Lung microvascular endothelial cell (primary cell): ENCODE measurements around the gene ICE2. TPM values are rescaled to one million over a fixed set of nuclear protein-coding genes. Genes with fewer than 3 reads are reported as not detected.

ENCODE experiments used
- DNase-seq, 2 donors: peaks; one replicate each; pipeline versions ENCODE4 v3.0.0 to v3.0.0-alpha.2; 2010; ENCODE audit warnings: low read depth in 2 of 2
- total RNA-seq: library from RNA; depleted of rRNA; stranded (reverse); fragments of >200 nt; gene quantifications from 2 replicates; pipeline ENCODE4 v1.2.1, GENCODE V29; 2014

ICE2 gene
- total RNA-seq, 1 donor from 2014 or later: 32.7 TPM

DNA sequence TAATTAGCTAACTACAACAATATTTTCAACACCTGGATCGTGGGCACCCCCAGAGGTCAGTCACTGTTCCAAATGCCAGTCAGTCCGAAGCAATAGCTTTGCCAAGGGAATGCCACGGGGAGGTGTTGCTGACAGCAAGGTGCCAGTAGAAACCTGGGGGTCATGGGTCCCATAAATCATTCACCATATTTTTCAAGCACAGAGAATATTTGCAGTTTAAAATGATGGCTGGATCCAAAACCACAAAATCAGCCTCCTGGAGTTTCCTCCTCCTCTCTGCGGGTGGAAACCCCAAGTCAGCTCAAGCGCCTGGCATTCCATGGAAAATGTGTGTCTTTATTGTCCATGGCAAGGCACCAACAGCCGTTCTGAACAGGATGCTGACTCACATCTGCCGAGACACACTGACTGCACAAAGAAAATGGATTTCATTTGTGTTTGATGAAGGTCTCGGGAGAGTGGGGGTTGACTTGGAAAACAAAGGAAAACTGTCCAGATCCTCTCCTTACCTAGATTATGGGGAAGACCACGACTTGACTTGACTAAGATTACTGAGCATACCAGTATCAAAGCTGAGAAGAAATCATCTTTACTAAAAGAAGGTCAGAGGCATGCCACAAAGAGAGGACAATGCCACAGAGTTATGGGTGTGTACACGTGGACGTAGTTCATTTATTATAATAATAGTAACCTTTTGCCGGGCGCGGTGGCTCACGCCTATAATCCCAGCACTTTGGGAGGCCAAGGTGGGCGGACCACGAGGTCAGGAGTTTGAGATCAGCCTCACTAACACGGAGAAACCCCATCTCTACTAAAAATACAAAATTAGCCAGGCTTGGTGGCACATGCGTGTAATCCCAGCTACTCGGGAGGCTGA is 107.5 kb downstream of the ICE2 start:
- peak; percentile 99 for DNase-seq

- no peak for DNase-seq
These were observed 108.1 kb downstream of the ICE2 start for GRCh38 chr15:60370869-60371136.

GRCh38 chr15:60370105-60370868 is 108.7 kb downstream of the ICE2 start:
- DNase-seq: peak; percentile 99

- no peak for DNase-seq
These were observed 109.2 kb downstream of the ICE2 start for GRCh38 chr15:60369696-60370095.

Other genes with a start within 250 kb of the ICE2 start
- gene ANXA2, start 81.2 kb downstream of the ICE2 start, total RNA-seq: 2,890 and 4,954 TPM in 2 replicates